Muscle of leg (tissue), 11 donors: ENCODE data around the gene NFKB1. TPM values are rescaled to one million over a fixed set of nuclear protein-coding genes. Genes with fewer than 3 reads are reported as not detected.

ENCODE experiments used
- DNase-seq: peaks from one replicate; pipeline ENCODE4 v3.0.0; 2013
- H3K27ac ChIP-seq: one replicate; pipeline ENCODE4 v1.5.1; 2013; ENCODE audit warnings: mild to moderate bottlenecking, low read length, control low read depth
- H3K27me3 ChIP-seq: one replicate; pipeline ENCODE4 v1.6.1; 2013; ENCODE audit warnings: low read length; ENCODE audit not compliant: control insufficient read depth, insufficient read depth
- H3K36me3 ChIP-seq: one replicate; pipeline ENCODE4 v1.6.1; 2013; ENCODE audit warnings: low read length; ENCODE audit not compliant: control insufficient read depth, insufficient read depth
- H3K4me1 ChIP-seq: one replicate; pipeline ENCODE4 v1.6.1; 2013; ENCODE audit warnings: low read length; ENCODE audit not compliant: control insufficient read depth, insufficient read depth
- H3K4me3 ChIP-seq: one replicate; pipeline ENCODE4 v1.5.1; 2013; ENCODE audit warnings: low read length, control low read depth
- H3K9me3 ChIP-seq: replicated peaks from 2 replicates; pipeline ENCODE4 v1.6.1; 2013; ENCODE audit warnings: low read depth, low read length; ENCODE audit not compliant: control insufficient read depth
- WGBS: methylation state at CpG from one replicate; pipeline ENCODE4 v1.1.5; 2013; ENCODE audit warnings: missing lambda C conversion rate; ENCODE audit not compliant: insufficient coverage; 5-methylcytosine and 5-hydroxymethylcytosine counted together
- polyA plus RNA-seq, 8 donors: library from polyadenylated mRNA; unstranded; fragments of 120-200 nt; gene quantifications; one replicate each; pipeline versions ENCODE4 v1.2.1 to v1.2.3, GENCODE V29; 2013; ENCODE audit warnings: inconsistent platforms in 1 of 8, low replicate concordance in 1 of 8; ENCODE audit not compliant: insufficient read length in 8 of 8, insufficient read depth in 1 of 8
- total RNA-seq: library from RNA; stranded (reverse); fragments of 120-200 nt; gene quantifications from one replicate; pipeline ENCODE4 v1.2.4, GENCODE V29; 2013

The NFKB1 gene
- total and polyA plus RNA-seq, 9 donors: 16.4 to 26.2 (median 19.5) TPM

DNA sequence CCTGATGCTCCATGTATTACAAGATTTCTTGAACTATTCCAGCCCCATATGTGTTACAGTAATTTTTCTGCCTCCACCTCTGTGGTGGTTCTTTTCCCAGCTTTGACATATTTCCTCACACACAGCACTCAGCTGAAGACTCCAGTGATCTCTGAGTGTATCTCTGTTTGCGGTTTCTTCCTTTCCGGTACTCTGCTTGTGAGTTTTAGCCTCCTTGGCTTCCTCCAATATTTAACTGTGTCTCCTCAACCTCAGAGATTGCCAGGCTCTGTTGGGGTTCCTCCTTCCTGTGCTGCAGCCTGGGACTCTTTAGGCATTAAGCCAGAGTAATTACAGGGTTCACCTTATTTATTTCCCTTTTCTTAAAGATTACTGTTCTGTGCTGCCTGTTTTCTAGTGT, 73.2 kb downstream of the NFKB1 start:
- peak; percentile 27 for DNase-seq
- Histone ChIP-seq H3K4me3 (no peak overlapping the region), H3K27ac (no peak overlapping the region), H3K36me3 (peaks cover 19% of the 10 kb centered on the region), H3K4me1 (no peaks in the 10 kb centered on the region), H3K9me3 (no peaks in the 10 kb centered on the region), H3K27me3 (no peaks in the 10 kb centered on the region)
- 56% methylated on average over 2 of the region's 2 CpGs for WGBS

DNA sequence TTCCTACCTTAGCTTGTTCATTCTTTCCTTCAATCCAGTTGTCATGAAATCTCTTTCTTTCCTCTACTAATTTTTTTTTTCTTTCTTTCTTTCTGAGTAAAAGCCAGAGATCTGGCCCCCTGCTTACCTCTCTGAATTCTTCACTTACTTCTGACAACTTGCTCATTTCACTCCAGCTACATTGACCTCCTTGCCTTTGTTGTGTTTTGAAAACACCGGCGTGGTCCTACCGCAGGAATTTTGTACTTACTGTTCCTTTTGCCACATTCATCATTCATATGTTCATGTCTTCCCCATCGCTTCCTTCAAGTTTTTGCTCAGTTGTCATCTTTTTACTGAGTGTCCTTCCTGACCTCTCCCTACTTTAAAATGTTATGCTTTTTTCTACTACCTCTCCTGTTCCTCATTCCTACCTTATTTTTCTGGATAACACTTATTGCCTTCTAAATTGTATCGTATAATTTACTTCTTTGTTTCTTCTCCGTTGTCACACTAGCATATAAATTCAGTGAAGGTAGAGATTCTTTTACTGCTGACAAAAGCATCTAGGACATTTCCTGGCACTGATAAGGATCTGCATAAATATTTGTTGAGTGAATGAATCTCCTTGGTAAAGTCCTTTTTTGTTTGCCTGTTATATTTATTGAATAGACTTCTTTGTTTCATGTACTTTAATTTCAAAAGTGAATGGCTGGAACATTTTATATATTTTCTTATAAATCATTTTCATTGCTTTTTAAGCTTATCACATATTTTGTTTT, 74.4 kb downstream of the NFKB1 start:
- H3K27me3 ChIP-seq: no peaks in the 10 kb centered on the region
- H3K9me3 ChIP-seq: no peaks in the 10 kb centered on the region
- H3K36me3 ChIP-seq: peaks cover 23% of the 10 kb centered on the region
- no peak overlapping the region for H3K27ac ChIP-seq
- no peaks in the 10 kb centered on the region for H3K4me1 ChIP-seq
- DNase-seq: no peak
- WGBS: 98% methylated on average over 4 of the region's 6 CpGs
- no peak overlapping the region for H3K4me3 ChIP-seq

DNA sequence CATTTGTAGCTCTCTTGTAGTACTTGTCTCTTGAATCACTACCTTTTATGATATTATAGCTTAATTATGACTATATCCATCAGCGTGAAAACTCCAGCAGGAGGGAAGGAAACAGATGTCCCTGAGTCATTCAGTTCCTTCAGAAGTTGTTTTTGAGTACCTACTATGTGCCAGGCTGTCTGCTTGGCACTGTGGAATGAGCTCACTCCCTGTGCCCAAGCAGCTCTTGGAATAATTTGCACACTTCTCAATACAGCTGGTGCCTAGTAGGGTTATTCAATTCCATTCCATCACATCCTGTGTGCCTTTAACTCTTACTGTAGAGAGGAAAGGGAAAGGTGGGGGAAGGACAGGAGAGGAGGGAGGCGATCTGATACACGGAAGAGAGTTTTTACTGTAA, 77.1 kb downstream of the NFKB1 start:
- 93% methylated on average over 3 of the region's 3 CpGs for WGBS
- Histone ChIP-seq H3K4me1 (no peaks in the 10 kb centered on the region), H3K27me3 (no peaks in the 10 kb centered on the region), H3K4me3 (no peak overlapping the region), H3K27ac (no peak overlapping the region), H3K36me3 (peaks cover 26% of the 10 kb centered on the region), H3K9me3 (no peaks in the 10 kb centered on the region)
- no peak for DNase-seq

DNA sequence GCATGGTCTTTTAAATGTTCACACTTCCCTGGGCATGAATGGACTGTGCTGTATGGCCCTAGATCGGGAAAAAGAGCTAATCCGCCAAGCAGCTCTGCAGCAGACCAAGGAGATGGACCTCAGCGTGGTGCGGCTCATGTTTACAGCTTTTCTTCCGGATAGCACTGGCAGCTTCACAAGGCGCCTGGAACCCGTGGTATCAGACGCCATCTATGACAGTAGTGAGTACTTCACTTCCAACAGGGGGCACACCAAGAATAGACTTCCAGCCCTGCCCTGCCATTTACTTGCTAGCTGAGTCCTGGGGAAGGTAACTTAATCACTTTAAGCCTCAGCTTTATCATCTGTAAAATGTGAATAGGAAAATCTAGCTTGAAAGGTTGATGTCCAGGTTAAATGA, 77.7 kb downstream of the NFKB1 start:
- Histone ChIP-seq H3K36me3 (peaks cover 26% of the 10 kb centered on the region), H3K27ac (no peak overlapping the region), H3K4me1 (no peaks in the 10 kb centered on the region), H3K4me3 (no peak overlapping the region), H3K27me3 (no peaks in the 10 kb centered on the region), H3K9me3 (no peaks in the 10 kb centered on the region)
- 54% methylated on average over 6 of the region's 8 CpGs for WGBS
- peak; percentile 6 for DNase-seq

DNA sequence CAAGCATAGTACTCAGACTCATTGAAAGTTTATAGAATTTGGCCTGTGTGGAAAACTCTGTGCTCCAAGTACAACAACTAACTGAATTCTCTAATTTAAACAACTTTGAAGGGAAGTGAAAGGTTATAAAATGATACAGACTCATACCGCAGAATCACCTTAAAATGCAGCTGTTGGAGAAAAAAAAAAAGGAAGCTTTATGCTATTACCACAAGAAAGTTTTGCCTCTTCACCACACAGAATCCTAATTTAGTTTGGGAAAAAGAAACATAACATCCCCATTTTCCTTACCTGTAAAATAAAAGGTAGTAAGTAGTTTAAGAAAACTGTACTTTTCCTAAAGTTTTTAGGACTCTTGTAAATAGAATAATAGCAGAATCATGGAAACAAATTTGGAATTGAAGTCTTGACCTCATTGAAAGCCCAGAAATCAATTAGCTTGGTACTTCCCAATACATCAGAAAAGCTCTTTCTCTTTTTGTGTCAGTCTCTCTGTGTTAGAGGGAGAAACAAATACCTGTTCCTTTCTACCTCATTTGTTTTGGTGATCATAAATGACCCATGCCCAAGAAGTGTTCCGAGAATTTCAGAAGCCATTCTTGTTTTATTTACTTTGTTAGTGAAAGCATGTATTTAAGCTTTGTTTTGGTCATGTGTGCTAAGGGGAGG, 78.8 kb downstream of the NFKB1 start:
- H3K4me1 ChIP-seq: no peaks in the 10 kb centered on the region
- WGBS: no CpG with 5 or more reads among the region's 2 CpGs

DNA sequence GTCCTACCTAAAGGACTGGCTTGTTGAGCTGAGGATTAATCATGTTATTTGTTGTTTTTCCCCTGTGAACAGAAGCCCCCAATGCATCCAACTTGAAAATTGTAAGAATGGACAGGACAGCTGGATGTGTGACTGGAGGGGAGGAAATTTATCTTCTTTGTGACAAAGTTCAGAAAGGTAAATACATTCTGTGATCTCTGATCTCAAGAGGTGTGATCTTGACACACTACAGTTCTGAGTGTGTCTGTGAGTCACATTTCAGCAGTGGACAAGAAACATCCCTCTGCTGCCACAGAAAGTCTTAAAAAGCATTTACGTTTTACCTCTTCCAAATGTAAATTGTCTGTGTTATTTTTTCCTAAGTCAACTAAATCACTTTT, 79.3 kb downstream of the NFKB1 start:
- Histone ChIP-seq H3K27me3 (no peaks in the 10 kb centered on the region), H3K27ac (no peak overlapping the region), H3K4me1 (no peaks in the 10 kb centered on the region), H3K4me3 (no peak overlapping the region), H3K36me3 (peaks cover 32% of the 10 kb centered on the region), H3K9me3 (no peaks in the 10 kb centered on the region)
- no peak for DNase-seq
- no CpG with 5 or more reads among the region's 1 CpG for WGBS

More for the DNA sequence above, 78.8 kb downstream of the NFKB1 start:
- DNase-seq: no peak
- Histone ChIP-seq H3K27me3 (no peaks in the 10 kb centered on the region), H3K4me3 (no peak overlapping the region), H3K36me3 (peaks cover 31% of the 10 kb centered on the region), H3K9me3 (no peaks in the 10 kb centered on the region), H3K27ac (no peak overlapping the region)

DNA sequence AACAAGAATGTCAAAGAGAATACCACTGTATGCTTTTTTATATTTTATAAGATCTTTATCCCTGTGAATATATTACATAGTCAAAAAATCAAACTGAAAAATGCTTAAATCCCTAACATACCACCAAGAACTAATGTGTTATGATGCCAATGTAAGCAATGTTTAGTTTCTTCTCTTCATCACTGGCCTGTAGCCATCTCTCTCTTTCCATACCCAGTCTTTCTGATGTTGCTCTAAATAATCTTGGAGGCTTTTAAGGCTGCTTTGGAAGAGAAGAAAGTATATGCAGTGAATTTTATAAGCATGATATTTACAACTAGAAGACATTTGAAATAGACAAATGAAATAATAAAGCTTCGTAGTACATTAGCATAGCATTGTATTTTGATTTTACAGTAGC, 82.9 kb downstream of the NFKB1 start:
- WGBS: no CpG with 5 or more reads among the region's 1 CpG
- Histone ChIP-seq H3K4me3 (no peak overlapping the region), H3K9me3 (no peaks in the 10 kb centered on the region), H3K27me3 (no peaks in the 10 kb centered on the region), H3K36me3 (peaks cover 22% of the 10 kb centered on the region), H3K27ac (no peak overlapping the region), H3K4me1 (no peaks in the 10 kb centered on the region)
- DNase-seq: no peak

DNA sequence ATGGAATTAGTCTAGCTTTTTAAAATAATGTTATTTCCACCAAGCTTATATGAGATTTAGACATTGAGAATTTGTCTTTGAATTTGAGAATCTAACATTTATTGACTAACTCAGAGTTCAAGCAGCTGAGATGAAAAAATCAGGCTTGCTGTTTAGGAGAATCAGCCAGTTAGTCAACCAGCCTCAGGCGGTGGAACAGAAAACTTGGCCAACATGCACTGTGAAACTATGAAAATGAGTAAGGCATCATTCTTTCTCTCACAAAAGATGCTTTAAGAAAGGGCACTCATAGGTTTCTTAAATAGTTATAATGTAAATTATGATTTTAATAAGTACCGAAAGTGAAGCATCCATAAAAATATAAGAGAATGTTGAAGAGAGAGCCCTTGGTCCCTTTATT, 84.2 kb downstream of the NFKB1 start:
- DNase-seq: no peak
- no peaks in the 10 kb centered on the region for H3K4me1 ChIP-seq
- H3K9me3 ChIP-seq: no peaks in the 10 kb centered on the region
- H3K4me3 ChIP-seq: no peak overlapping the region
- WGBS: no CpG with 5 or more reads among the region's 2 CpGs
- peaks cover 24% of the 10 kb centered on the region for H3K36me3 ChIP-seq
- H3K27me3 ChIP-seq: no peaks in the 10 kb centered on the region
- H3K27ac ChIP-seq: no peak overlapping the region

DNA sequence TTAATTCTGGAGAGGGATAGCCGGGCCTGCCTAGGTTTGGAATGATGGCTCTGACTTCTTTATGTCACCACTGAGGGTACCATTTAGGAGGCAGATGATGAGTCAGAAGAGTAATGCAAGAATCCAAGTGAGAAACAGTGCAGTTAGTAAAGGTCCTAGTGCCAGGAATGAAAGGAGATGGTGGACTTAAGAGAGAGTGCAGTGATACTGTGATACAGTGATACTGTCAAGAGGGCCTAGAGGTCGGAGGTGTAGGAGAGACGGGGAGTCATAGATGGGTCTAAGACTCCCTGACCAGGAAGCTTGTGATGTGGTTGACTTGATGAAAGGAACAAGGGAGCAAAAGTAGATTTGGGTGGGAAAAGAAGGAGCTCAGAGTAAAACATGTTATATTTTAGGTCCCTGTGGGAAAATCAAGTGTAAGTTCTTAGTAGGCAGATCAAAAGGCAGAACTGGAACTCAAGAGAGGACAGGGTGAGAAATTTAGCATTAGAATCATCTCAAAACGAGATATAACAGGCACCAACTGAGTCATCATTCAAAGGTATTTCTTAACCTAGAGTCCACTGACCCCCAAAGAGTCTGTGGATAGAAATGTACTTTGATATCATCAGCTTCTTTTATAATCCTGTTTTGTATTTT, 85.0 kb downstream of the NFKB1 start:
- 94% methylated on average over 3 of the region's 4 CpGs for WGBS
- peaks cover 22% of the 10 kb centered on the region for H3K36me3 ChIP-seq
- no peaks in the 10 kb centered on the region for H3K4me1 ChIP-seq
- no peaks in the 10 kb centered on the region for H3K27me3 ChIP-seq
- H3K9me3 ChIP-seq: peaks cover 4% of the 10 kb centered on the region
- no peak overlapping the region for H3K27ac ChIP-seq
- H3K4me3 ChIP-seq: no peak overlapping the region
- DNase-seq: no peak

DNA sequence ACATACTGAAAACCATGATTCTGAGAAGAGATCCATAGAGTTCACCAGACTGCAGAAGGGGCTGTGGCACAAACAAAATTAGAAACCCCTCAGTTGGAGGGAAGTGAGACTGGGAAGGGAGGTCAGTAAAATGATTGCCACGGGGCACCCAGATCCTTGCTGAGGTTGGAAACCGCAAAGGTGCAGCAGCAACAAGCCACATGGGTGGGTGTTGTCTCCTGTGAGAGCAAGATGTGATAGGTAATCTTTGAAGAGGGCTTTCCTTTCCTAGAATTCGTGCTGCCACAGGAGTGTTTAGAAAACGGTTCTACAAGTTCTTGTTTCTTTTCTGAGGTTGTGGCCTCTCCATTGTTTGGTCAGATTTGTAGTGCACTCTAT, 85.5 kb downstream of the NFKB1 start:
- WGBS: 92% methylated on average over 2 of the region's 4 CpGs
- no peaks in the 10 kb centered on the region for H3K27me3 ChIP-seq
- no peak for DNase-seq
- no peak overlapping the region for H3K27ac ChIP-seq
- peaks cover 24% of the 10 kb centered on the region for H3K36me3 ChIP-seq
- no peak overlapping the region for H3K4me3 ChIP-seq
- peaks cover 4% of the 10 kb centered on the region for H3K9me3 ChIP-seq
- no peaks in the 10 kb centered on the region for H3K4me1 ChIP-seq
